GM12873 (cell line): ENCODE measurements around the gene ROMO1.

ENCODE experiments used
- TF ChIP-seq, protein P1 (sequence below): IDR thresholded peaks from 2 replicates; pipeline ENCODE4 v1.5.1; 2012; ENCODE audit warnings: low read depth, mild to moderate bottlenecking, moderate library complexity, low read length, control low read depth; ENCODE audit not compliant: insufficient read depth; ENCODE audit errors: missing control alignments

The ROMO1 gene

DNA sequence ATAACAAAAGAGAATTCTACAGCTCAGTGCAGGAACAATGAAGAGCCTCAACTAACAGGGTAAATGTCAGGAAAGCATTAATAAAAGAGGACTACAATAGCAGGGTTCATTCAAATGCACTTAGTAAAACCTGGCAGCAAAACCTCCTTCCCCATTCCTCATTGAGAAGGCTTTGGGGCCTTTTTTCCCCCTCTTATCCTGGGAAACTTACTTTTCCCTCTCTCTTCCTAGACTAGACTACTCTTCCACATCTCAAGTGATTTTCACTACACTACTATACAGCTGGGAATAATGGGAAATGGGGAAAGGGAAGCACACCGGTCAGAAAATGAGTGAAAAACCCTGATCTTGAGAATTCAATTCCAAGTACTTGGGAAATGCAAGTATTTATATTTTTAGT, 10.1 kb downstream of the ROMO1 start:
- TF ChIP-seq, protein P1, sequence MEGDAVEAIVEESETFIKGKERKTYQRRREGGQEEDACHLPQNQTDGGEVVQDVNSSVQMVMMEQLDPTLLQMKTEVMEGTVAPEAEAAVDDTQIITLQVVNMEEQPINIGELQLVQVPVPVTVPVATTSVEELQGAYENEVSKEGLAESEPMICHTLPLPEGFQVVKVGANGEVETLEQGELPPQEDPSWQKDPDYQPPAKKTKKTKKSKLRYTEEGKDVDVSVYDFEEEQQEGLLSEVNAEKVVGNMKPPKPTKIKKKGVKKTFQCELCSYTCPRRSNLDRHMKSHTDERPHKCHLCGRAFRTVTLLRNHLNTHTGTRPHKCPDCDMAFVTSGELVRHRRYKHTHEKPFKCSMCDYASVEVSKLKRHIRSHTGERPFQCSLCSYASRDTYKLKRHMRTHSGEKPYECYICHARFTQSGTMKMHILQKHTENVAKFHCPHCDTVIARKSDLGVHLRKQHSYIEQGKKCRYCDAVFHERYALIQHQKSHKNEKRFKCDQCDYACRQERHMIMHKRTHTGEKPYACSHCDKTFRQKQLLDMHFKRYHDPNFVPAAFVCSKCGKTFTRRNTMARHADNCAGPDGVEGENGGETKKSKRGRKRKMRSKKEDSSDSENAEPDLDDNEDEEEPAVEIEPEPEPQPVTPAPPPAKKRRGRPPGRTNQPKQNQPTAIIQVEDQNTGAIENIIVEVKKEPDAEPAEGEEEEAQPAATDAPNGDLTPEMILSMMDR, result no peak

DNA sequence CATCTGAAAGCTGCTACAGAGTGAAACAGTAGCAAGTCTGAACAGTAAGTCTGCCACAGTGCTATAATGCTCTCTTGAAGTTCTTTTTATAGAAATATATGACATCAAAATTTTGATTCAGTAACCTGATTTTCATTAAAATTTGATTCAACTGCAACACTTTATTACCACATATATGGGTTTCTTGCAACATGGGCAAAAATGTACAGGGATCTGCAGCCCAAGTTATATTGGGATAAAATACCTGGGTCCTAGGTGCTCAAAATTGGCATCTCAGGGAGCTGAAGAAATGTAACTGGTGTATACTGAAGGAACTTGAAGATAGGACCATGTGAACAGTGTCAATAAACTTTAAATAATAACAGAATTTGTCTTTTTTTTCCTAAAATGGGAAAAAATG, 10.8 kb downstream of the ROMO1 start:
- TF ChIP-seq, protein P1, result no peak

DNA sequence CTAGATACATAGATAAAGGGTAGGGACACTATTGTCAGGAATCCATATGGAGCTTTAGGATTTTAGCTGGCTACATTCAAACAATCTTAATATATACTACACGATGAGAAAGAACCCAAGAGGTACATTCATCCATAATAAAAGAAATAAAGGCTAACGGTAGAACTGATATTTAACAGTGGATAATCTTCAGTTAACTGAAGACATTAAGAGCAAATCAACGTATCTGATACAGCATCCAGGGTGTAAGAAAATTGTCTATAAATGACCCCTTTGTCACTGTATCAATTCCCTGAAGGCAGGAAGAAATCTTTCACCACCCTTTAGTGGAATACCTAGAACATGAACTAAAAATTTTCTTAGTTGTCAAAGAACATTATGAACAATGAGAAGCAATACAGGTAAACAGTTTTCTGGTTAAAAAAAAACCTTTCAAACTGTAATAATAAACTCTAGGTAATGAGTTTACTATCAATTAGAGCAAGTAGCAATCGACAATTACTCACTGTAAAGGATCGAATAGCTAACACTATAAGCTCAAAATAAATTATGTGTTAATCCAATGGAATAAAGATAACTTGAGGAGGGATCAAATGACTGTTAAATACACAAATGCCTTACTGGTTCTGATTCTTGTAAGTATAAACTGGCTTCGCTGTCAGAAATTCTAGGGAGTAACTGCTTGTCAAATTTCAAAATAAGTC, 11.8 kb downstream of the ROMO1 start:
- TF ChIP-seq, protein P1, result no peak

DNA sequence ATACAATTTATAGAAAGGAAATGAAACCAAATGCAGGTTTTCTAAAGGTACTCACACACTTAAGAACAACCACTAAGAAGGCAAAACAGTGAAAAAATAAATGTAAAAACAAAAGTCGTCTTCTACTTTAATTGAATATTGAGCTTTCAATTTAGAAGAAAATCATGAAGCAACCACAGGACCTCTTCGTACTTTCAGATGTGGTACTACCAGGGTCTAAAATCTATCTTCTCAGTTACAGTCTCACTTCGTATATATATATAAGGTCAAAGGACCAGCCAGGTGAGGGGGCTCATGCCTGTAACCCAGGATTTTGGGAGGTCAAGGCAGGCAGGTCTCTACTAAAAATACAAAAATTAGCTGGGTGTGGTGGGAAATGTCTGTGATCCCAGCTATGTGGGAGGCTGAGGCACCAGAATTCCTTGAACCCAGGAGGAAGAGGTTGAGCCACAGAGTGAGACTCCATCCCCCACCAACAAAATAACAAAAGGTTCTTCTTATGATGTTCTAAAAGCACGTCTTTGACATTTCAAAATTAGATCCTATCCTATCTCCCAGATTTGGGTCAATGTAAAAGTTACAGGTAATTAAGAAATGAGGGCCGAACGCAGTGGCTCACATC, 12.5 kb downstream of the ROMO1 start:
- TF ChIP-seq, protein P1, result no peak

DNA sequence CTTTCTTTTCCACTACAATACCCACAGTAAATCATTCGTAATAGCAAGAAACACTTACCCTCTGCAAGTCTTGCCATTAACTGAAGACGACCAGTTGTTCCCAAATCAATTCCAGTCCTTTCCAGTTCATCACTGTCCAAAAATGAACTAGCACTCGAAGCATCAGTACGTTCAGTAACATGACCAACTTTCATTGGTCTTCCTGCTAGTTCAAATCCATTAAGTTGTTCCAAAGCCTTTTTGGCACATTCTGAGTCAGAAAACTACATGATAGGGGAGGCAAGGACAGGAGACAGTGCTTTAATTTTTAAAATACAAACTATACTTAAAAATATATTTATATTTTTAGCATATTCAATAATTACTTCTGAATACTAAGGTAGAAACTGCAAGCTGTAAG, 14.9 kb downstream of the ROMO1 start:
- TF ChIP-seq, protein P1, result no peak

DNA sequence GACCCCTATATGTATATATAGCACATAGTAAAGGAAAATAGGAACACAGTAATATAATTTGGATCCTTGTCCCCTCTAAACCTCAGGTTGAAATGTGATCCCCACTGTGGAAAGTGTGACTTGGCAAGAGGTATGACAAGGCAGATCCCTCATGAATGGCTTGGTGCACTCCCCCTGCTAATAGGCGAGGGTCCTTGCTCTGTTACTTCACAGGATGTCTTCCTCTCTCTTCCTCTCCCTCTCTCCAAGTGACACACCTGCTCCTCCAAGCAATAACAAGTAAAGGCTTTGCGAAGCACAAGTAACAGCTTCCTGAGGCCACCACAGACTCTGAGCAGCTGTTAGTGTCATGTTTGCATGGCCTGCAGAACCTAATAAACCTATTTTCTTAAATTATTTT, 16.4 kb downstream of the ROMO1 start:
- TF ChIP-seq, protein P1, result no peak

DNA sequence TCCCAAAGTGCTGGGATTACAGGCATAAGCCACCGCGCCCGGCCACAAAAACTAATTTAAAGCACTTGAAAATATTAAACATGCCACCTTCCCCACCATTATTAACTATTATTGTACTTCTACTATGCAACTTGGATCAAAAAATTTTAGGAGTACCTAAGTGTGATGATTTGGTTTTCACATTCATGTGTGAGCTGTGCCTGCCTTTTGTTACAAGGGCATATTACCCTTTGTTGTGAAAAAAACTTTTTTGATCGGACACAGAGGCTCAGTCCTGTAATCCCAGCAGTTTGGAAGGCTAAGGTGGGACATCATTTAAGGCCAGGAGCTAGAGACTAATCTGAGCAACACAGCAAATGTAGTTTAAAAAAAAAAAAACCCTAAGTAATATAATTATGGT, 17.1 kb downstream of the ROMO1 start:
- TF ChIP-seq, protein P1, result no peak
